Amniotic stem cell (primary cell): ENCODE measurements around the gene ANXA3.

Experiments used
- DNase-seq: peaks from one replicate; lab custom pipeline; 2025; lab: John Stamatoyannopoulos, UW

The ANXA3 gene

GRCh38 chr4:78611215-78611558 lies 59.6 kb downstream of the ANXA3 start:
- no peak for DNase-seq

- peak; percentile 22 for DNase-seq
Measured at GRCh38 chr4:78612398-78613178, 61.0 kb downstream of the ANXA3 start.

- DNase-seq = no peak
Measured at GRCh38 chr4:78613522-78614321, 62.2 kb downstream of the ANXA3 start.

GRCh38 chr4:78616046-78616498 lies 64.5 kb downstream of the ANXA3 start:
- no peak for DNase-seq

- no peak for DNase-seq
Measured at GRCh38 chr4:78618436-78618835, 66.9 kb downstream of the ANXA3 start.

GRCh38 chr4:78621395-78621794 lies 69.8 kb downstream of the ANXA3 start:
- no peak for DNase-seq

GRCh38 chr4:78622253-78622979 lies 70.8 kb downstream of the ANXA3 start:
- DNase-seq = no peak

- no peak for DNase-seq
Measured at GRCh38 chr4:78624048-78624447, 72.5 kb downstream of the ANXA3 start.

GRCh38 chr4:78625073-78625472 lies 73.5 kb downstream of the ANXA3 start:
- DNase-seq = no peak

- no peak for DNase-seq
Measured at GRCh38 chr4:78627046-78627965, 75.7 kb downstream of the ANXA3 start.

GRCh38 chr4:78627966-78628678 lies 76.6 kb downstream of the ANXA3 start:
- DNase-seq = no peak

- DNase-seq = no peak
Measured at GRCh38 chr4:78629991-78630541, 78.5 kb downstream of the ANXA3 start.

- no peak for DNase-seq
Measured at GRCh38 chr4:78630615-78631014, 79.0 kb downstream of the ANXA3 start.

GRCh38 chr4:78634011-78634664 lies 82.6 kb downstream of the ANXA3 start:
- no peak for DNase-seq

GRCh38 chr4:78638337-78639172 lies 87.0 kb downstream of the ANXA3 start:
- DNase-seq = no peak

- no peak for DNase-seq
Measured at GRCh38 chr4:78640714-78641113, 89.1 kb downstream of the ANXA3 start.

- no peak for DNase-seq
Measured at GRCh38 chr4:78642934-78643333, 91.4 kb downstream of the ANXA3 start.

GRCh38 chr4:78644063-78644691 lies 92.6 kb downstream of the ANXA3 start:
- DNase-seq = no peak
